Measurements from ENCODE around the gene EBF3.

EBF3 gene

DNA sequence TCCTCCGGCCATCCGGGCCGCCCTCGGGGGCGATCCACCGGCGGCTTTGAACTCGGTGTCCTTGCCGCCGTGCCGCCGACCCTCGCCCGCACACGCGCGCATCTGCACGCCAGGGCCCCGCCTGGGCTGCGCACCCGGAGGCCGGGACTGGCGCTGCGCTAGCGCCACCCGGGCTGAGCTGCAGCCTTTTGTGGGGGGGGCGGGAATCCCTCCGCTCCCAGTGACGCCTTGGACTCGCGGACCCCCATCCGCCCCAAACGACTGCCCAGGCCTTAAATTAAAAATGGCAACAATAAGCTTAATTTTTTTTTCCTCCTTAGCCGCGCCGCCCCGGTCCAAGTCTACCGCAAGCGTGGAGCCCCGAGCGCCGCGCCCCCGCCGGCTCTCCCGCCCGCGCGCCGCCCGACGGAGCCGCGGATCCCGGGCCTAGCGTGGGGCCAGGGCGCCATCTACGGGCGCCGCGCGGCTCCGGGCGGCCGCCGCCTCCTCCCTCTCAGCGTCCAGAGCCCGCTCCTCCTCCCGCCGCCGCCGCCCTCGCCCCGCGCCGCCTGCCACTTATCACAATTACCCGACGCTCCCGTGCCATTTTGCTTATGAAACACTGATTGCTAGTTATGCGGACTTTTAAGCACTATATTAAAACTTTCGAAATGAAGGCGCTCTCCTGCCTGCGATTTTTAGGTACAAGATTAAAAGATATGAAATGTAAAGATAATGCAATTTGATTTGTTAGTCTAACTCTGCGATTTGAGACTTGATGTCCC lies 7.5 kb upstream of the EBF3 start:
- DNase-seq = peak; percentile 58

- no peak for DNase-seq
These were observed 6.6 kb upstream of the EBF3 start for GRCh38 chr10:129970465-129971364.

- DNase-seq = no peak
These were observed 5.9 kb upstream of the EBF3 start for GRCh38 chr10:129969911-129970464.

GRCh38 chr10:129969184-129969910 lies 5.3 kb upstream of the EBF3 start:
- no peak for DNase-seq

DNA sequence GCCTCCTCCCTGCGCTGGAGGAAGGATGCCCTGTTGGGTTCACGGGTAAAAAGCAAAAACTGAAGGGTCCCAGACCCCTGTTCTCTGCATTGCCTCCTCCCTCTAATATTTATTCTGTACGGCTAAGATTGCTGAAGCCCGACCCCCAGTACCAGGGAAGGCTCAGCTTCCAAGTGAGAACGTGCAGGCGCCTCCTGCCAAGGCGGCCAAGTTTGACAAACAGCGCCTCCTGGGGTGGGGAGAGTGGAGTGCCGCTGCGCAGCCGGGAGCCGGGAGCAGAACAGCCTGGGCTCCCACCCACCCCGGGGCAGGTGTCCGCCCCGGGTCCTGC lies 4.7 kb upstream of the EBF3 start:
- DNase-seq = peak; percentile 58

DNA sequence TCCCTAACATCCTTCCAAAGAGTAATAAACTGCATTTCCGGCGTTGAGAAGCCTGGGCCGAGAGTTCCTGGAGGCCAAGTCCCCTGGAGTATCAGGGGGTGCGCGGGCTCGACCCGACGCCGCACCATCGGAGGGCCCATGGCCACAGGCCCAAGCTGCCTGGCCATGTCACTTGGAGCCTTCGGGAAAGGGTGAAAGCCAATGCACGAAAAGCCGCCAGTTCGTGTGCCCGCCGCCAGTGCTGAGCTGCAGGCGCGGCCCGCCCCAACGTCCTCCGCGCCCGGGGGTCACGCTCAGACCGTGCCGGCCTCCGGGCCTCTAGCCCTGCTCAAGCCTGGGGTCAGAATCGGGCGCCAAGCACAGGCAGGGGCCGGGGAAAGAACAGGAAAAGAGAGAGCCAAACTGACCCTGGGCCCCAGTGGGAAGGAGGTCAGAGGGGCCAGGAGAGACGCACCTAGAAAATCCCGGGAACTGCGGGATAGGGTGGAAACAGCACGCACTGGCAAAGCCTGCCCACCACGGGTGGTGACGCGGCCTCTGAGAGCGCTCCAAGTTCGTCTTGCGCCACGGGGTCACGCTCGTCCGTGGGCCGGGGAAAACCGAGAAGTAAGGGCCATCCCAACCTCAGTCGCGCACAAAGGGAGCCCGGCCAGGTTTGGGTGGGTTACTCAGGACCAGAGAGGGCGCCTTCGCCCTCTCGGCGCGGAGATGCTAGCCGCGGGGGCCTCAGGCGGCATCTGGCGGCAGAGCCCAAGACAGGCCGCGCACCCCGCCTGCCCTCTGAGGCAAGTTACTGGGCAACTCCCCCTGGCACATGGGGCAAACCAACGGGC lies 4.2 kb upstream of the EBF3 start:
- DNase-seq = no peak

DNA sequence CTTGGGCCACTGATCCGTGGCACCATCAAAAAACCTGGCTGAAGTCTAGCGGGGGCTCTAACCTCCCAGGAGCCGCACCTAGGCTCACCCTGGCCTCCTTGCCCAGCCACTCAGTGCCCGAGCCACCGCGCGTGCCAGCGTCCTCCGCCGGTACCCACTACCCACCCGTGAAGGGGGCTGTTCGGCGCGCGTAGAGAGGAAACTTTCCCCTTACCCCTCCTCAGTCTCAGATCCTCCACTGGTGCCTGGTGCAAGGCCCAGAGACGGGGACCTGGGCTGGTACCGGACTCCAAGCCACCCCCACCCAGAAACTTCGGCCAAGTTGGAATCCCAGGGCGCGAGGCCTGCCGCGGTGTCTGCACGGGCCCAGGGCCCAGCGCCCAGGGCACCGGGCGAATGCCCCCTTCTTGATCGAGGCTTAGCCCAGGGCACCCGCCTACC lies 3.5 kb upstream of the EBF3 start:
- no peak for DNase-seq

- DNase-seq = no peak
These were observed 3.0 kb upstream of the EBF3 start for GRCh38 chr10:129966889-129967578.

DNA sequence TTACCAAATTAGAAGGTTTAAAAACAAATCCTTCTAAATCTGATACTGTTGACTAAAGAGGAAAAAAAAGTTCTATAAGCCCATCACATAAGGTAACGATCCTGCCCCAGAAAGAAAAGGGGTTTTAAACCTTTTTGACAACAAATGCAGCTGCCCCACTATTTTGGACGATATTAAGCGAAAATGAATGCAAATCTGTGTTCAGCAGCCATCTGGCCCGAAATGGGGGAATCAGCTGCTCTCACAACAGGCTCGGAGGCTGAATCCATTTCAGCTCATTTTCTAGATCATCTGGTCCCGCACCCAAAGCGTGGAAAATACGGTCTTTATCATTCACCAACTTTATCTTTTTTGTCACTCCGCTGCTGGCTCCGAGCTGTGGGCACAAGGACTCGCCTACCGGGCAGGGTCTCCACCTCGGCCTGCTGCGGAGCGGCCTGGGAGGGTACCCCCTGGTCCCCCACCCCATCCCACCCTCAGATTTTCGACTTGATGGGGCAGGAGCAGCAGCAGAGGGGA lies 2.4 kb upstream of the EBF3 start:
- DNase-seq = no peak

GRCh38 chr10:129965959-129966358 lies 1.9 kb upstream of the EBF3 start:
- no peak for DNase-seq

GRCh38 chr10:129965425-129965808 lies 1.3 kb upstream of the EBF3 start:
- DNase-seq = no peak

DNA sequence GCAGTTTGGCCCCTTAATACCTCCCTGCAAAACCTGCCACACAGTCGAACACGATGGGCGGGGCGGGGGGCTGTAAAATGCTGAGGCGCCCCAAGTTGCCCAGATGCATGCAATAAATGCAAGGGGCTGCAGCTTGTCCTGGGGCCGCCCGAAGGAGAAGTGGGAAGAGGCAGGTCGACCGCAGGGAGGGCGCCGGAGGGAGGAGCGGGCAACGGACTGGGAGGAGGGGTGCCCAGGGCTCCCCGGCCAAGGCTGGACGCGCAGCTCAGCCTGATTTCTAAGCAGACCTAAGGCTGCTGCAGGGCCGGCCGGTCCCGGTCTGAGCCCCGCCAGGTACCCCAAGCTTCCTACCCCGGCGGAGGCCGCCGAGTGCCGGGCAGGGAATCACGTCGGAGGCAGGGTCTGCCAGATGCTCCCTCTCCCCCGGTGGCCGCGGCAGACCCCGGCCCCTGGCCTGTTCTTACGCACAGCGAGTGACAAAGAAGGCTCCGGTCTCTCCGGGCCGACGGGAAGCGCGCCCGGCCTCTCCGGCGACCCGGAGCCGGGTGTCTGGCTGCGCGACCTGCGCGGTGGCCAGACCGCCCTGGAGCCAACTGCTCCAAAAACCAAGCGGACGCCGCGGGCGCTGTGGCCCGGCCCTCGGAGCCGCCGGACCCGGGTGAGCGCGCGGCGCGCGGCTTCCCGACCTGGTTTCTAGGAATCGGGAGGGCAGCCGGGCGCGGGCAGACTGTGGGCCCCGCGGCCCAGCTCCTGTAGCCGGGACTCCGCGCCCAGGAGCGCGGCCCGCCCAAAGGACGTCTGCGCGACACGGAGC lies 744 bp upstream of the EBF3 start:
- no peak for DNase-seq

- peak; percentile 21 for DNase-seq
These were observed 1.0 kb downstream of the EBF3 start for GRCh38 chr10:129962872-129963640.

- DNase-seq = no peak
These were observed 1.8 kb downstream of the EBF3 start for GRCh38 chr10:129962031-129962871.

DNA sequence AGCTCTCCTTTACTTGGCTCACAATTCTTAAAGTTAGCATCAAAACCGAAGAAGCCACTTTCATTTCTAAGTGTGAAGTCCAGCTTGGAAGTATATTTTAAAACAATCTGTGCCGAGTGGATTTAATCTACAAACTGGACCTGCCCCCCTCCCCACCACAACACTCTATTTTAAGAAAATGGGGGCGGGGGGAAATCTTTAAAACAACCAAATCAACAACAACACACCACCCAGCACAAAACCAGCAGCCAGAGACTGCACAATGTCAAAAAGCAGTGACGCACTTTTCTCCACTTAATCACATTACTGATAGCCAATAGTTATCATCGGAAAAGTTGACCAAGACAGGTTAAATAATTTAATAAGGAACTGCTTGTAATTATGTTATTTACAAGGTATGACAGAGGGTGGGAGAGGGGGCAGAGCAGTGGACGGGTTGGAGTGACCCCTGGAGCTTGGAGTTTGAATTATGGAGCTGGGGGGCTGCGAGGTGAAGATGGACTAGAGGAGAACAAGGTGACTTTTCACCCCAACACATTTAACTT lies 2.8 kb downstream of the EBF3 start:
- DNase-seq = no peak

- no peak for DNase-seq
These were observed 3.5 kb downstream of the EBF3 start for GRCh38 chr10:129960481-129961156.

DNA sequence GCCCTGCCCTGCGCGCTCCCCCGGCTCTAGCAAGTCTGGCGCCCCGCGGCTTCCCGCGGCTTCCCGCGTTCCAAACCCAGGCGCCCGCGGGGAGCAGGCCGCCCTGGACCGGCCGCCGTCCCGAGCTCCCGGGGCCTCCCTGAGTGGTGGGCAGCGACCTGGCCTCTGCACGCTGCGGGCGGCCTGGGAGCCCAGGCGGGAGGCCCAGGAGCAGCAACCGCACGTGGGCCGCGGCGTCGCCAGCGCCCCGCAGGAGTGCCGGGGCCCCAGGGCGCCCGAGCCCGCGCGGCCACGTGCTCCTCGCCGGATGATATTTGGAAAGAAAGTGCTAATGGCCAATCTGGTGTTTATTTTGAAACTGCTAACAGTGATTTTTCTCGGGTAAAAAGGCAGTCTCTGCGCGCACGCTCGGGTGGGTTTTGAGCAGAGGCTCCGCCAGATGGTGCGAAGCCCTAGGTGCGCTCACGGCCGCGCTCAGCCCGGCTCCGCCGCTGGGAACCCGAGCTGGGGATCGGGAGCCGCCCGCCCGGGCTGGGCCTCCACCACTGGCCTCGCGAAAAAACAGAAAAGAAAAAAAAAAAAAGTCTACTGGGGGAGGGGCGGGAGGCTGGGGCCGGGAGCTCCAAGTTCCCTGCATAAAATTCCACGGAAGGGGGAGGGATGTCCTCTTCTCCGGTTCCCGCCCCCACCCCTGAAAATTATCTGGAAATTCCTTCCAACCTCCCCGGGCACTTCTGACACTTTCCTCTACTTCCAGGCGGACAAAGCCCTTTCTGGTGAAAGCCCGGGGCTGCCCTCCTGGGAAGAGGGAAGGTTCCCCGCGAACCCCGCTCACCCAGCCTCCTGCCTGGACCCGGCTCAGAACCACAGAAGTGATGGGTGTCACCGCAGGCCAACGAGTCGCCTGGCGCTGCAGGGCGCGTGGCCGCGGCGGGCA lies 4.3 kb downstream of the EBF3 start:
- no peak for DNase-seq

Data from activated CD4-positive, alpha-beta T cell treated with anti-CD3 and anti-CD28 coated beads, Interleukin-2, Interleukin-6, amounts not matched to agents 100 ng/mL and 50 ng/mL, durations not matched to agents 16 hours and 8 hours (primary cell).